SKM-1 (cell line): ENCODE measurements around the gene MOGAT1.
A peak's percentile ranks its signal among the peaks of the same experiment; 100 is the strongest.
"Not testable (repeated sequence)": the region's sequence is repeated elsewhere in the genome, so short reads cannot be mapped to it uniquely, and the experiment has no call there.

Source experiments
- DNase-seq: peaks from one replicate; lab custom pipeline; 2025; ENCODE audit not compliant: unreplicated experiment; lab: John Stamatoyannopoulos, UW

The MOGAT1 gene

DNA sequence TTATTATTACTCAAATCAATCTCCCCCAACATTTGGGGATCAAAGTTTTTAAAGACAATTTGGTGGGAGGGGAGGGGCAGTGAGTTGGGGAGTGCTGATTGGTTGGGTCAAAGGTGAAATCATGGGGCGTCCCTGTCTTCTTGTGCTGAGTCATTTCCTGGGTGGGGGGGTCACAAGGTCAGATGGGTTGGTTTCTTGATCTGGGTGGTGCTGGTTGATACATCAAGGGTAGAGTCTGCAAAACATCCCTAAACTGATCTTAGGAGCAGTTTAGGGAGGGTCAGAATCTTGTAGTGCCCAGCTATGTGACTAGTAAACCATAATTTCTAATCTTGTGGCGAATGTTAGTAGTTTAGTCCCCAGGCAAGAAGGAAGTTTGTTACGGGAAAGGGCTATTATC lies 67.4 kb downstream of the MOGAT1 start:
- no peak for DNase-seq

DNA sequence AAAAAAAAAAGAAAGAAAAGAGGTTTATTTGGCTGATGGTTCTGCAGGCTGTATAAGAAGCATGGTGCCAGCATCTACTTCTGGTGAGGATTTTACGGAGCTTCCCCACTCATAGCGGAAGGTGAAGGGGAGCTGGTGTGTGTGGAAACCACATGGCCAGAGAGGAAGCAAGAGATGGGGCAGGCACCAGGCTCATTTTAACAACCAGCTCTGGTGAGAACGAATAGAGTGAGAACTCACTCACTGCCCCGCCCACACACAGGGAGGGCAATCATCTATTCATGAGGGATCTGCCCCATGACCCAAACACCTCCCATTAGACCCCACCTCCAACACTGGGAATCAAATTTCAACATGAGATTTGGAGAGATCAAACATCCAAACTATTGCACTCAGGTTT lies 68.5 kb downstream of the MOGAT1 start:
- no peak for DNase-seq

DNA sequence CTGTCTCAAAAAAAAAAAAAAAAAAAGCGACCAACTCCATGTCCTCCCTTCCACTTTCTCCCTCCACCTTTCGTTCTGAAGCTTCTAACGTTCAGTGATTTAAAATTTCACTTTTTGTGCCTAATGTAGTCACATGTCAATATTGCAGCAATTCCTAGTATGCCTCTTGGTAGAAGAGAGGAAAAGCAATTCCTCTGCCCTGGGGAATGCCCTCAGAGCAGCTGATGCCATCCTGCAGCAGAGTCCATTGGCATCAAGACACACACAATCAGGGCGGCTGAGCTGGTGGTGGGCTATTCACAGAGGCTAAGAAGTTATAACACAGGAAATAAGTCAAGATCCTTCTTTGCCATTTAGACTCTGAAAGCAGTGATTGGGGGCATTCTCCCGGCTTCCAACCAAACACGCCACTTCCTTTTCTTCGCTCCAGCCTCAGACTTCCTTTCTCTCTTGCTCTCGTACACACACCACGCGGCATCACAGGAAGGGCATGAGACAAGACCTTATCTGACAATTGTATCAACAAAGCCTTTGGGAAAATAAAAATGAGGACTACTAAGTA lies 71.9 kb downstream of the MOGAT1 start:
- DNase-seq = no peak

DNA sequence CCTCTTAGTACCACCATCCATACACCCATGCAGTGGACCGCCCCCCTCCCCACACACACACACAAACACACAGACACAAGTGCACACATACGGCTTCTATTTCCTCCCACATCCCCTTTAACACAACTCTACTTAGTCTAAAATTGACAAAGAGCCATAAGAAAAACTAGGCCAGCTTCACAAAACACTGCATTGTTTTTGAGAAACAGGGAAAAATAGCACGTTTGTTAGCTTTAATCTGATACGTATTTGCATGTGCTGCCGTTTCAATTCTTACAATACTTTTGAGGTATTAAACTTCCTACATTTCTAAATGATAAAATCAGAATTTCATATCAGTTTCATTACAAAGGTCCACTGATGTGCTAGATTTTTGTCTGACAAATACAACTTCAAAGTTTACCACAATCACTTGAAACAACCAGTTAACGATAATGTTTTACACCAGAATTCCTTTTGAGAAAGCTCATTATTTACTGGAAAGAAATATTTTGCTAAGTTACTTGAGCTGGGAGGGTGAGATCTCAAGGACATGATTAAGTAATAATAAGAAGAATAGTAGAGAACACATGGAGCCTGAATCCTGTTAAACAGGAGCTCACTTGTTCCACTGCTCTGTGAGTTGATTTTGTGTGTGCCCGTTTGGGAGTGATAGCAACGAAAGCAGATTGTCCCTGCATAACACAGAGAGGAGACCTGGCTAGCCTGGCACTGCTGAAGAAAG lies 74.5 kb downstream of the MOGAT1 start:
- DNase-seq = no peak

DNA sequence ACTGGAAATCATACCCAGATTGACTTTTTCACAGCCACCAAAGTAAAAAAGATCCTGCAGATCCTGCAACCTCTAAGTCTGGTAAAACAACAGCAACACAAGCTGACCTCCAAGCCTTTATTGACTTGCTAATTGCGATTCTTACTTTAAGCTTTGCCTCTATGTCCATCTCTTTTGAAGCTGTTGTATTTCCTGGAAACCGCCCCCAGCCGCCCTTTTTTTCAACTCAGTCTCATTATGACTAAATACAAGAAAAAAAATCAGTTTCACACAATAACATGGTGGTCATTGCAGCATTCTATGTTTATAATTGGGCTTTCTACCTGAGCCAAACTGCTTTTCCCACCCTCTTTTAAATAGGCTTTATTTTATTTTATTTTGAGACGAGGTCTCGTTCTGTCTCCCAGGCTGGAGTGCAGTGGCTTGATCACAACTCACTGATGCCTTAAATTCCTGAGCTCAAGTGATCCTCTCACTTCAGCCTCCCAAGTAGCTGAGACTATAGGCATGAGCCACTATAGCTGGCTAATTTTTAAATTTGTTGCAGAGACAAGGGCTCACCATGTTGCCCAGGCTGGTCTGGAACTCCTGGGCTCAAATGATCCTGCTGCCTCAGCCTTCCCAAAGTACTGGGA lies 76.2 kb downstream of the MOGAT1 start:
- no peak for DNase-seq

DNA sequence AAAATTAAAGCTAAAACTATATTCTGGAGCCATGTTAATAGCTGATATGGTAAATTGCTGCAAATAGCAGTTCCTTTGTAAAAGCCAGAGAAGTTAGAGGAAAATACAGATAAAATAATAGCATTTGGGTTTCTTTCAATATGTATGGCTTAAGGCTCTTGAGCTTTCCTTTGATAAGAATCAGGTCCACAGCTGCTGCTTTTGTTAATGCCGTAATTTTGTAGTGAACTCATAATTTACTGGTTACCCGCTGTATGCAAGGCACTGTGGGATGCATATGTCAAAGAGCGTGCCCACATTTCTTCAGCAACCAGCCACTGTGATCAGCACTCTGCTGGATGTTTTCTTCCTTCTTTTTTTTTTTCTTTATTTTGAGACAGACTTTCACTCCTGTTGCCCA lies 79.1 kb downstream of the MOGAT1 start:
- DNase-seq = no peak

DNA sequence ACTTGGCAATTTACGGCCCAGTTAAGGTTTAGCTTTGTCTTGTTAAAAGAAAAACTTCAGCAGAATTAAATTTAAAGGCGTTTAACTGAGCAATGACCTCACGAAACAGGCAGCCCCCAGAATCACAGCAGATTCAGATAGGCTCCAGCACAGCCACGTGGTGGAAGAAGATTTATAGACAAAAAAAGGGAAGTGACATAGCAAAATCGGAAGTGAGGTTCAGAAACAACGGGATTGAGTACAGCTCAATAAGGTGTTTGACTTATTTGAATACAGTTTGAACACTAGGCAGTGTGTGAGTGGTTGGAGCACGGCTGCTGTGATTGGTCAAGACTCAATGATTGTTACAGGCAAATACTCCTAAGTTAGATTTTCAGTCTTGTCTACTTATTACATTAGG lies 79.8 kb downstream of the MOGAT1 start:
- peak; percentile 53 for DNase-seq

DNA sequence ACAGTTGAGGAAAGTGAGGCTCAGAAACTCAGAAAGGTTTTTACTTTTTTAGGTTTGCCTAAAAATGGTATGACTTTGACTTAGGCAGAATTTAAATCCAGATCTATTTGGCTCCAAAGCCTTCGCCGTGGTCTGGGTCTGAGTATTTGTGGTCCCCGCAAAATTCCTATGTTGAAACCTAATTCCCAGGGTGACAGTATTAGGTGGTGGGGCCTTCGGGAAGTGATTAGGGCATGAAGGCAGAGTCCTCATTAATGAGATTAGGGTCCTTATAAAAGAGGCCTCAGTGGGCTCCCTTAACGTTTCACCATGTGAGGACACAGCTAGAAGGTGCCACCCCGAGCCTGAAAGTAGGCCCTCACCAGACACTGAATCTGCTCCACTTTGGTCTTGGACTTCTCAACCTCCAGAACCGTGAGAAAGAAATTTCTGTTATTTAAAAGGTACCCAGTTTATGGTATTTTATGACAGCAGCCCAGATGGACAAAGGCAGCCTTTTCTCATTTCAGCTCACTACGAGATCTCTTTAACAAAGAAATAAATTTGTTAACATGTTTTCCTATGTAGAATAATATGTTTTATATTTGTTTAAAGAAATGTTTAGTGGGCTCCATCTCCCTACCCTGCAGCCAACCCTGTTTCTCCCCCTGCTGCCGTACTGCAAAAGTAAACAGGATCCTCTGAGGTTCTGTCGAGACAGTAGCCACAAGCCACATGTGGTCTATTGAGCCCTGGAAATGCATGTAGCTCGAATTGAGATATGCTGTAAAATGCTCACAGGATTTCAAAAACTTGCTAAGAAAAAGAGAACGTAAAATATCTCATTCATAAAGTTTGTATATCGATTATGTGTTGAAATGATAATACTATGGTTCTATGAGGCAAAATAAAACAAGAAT lies 80.6 kb downstream of the MOGAT1 start:
- no peak for DNase-seq

DNA sequence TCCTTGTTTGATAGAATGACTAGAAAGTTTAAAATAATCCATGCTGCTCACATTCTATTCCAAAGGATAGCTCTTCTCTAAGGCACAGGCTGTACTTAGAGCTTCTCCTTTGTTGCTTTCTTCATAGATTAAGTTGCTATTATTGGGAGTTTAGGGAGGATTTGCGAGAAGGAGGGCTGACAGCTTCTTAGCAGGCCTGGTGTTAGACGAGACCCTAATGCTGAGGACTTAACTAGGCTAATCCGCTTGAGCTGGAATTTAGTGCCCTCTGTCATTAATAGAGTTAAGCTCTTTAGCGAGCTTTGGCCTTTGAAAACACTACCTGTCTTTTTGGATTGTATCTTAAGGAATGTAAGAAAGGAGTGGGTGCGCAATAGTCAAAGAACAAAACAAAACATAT lies 81.3 kb downstream of the MOGAT1 start:
- no peak for DNase-seq

DNA sequence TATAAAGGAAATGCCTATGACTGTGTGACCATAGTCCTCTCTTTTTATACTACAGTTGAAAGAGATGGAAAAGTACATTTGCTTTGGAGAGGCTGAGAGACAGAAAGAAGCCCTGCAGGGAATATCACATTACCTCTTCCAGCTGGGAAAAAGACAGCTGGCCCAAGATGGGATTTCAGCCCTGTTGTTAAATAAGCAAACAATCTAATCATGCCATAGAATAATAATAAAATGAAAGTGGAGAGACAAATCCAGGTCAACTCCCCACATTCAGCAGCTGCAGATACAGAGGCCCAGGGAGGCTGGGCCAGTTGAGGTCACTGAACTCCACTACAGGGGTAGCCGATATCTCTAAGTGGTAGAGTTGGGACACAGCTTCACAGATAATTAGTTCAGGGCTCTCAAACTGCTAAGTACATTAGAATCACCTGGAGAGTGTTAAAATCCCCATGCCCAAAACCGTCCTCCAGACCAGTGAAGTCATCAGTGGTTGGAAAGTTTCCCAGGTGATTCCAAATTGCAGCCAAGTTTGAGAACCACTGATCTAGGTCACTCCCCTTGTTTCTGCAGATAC lies 81.9 kb downstream of the MOGAT1 start:
- DNase-seq = no peak

DNA sequence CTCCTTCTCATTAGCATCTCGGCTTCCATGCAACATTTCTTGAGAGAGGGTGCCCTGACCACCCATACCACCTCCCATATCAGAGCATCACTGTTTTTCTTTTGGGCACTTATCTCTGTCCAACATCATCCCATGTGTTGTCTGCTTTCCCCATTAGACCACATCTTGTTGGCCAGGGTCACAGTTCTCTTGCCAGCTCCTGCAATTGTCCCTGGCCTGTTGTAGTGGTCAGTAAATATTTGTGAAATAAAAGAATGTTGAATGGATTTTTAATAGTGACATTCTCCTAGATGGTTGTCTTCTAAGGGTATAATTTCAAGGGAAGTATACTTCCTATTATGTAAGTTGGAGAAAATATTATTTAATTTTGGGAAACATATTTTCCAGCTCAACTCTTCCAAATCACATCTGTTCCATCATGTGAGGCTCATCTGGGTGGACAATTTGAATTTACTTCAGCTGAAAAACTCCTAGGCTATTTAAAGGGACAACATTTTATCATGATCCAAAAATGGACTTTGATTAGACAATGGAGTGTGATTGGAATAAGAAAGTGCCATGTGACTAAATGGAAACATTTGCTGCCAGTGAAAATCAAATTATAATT lies 83.0 kb downstream of the MOGAT1 start:
- no peak for DNase-seq

DNA sequence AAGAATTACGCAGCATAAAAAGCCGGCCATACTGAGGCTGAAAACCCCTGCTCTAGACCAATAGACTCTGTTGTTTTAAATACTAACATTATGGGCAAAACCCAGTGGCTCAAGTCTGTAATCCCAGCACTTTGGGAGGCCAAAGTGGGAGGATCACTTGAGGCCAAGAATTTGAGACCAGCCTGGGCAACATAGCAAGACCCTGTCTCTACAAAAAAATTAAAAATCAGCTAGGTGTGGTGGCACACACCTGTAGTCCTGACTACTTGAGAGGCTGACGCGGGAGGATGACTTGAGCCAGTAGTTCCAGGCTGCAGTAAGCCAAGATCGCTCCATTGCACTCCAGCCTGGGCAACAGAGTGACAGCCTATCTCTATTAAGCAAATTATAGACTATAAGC lies 84.1 kb downstream of the MOGAT1 start:
- DNase-seq = not testable (repeated sequence)

DNA sequence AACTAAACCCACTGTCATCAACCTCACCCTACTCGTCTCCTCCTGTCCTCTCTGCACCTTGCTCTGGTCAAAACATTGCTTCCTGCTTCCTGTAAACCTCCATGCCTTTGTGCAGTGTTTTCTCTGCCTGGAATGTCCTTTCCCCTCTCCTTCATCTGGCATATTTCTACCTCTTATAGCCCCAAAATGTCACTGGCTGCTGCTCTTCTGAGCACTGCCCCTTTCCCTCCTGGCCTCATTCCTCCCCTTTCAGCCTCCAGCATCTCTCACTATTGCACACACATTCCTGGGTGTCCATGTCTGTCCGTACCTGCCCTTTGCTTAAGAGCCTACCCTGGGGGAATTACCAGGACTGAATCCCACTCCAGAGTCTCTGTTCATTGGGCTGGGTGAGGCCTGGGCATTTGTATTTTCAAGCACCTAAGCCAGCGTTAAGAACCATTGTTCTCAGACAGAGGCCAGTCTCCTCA lies 84.9 kb downstream of the MOGAT1 start:
- no peak for DNase-seq

DNA sequence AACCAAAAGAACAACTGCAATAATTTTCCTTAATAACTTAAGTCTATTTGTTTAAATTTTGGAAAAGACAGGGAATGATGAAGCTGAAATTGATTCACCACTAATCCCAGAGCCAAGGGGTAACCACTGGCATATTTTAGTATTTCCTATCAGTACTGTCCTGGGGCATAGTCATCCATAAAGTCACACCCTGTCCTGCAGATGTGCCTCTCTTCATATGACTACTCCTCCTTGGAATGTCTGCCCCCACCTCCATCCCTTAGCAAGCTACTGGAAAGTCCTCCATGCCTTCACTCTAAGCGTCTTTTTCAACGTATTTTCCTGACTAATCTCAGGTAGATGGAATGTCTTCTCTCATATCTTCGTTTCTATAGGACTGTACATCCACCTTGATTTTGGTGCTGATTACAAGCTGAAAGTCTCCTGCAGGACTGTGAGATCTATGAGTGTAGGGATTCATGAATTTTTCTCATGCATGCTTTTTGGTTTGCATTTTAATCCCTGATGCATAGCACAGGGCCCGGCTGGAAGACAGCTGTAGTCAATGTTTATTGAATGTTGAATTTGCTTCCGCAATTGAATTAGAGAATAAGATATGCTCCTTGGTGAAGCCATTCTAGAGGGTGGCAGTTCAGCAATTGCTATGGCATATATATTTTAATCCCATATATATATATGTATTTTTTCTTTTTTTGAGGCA lies 85.6 kb downstream of the MOGAT1 start:
- no peak for DNase-seq
